ENCODE results near the gene OR2F1.

Gene OR2F1

DNA sequence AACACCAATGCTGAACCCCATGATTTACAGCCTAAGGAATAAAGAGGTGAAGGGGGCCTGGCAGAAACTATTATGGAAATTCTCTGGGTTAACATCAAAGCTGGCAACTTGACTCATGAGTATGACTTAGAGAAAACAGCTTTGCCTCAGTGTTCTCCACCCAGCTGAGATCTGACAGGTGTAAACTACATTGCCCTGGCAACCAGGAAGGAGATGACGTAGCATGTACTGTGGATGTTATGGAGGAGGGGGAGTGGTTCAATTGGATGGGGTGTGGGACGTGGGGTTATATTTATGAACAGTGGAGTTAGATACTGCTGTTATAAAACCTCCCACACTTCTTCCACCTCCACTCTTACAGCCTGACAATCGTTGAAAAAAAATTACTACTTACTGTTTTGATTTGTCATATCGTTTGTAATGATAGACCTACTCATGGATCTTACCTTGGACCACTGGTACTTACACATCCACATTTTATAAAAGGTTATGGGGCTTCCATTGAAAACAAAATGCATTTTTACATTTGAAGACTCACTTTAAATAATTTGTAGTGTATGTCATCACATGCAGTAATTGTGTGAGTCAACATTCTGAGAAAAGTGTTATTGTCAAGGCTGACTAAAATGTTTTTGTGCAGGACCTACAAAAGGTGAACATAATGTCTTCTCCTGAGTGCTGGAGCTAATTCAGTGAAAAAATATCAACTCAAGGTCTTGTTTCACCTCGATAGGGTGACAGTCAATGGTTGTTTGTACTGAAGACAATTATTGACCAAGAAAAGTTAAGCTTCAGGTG lies 6.4 kb downstream of the OR2F1 start:
- Histone ChIP-seq H3K27ac (no peak overlapping the region), H3K9me3 (no peaks in the 10 kb centered on the region), H3K36me3 (no peaks in the 10 kb centered on the region), H3K4me3 (ENCODE audit: low read depth in 1 of 2, low read length in 1 of 2) (no peak overlapping the region), H3K4me1 (ENCODE audit: control insufficient read depth in 1 of 2, insufficient read depth in 1 of 2, low read depth in 1 of 2, low read length in 1 of 2) (no peaks in the 10 kb centered on the region), H3K27me3 (no peaks in the 10 kb centered on the region)
- TF ChIP-seq, protein P1, sequence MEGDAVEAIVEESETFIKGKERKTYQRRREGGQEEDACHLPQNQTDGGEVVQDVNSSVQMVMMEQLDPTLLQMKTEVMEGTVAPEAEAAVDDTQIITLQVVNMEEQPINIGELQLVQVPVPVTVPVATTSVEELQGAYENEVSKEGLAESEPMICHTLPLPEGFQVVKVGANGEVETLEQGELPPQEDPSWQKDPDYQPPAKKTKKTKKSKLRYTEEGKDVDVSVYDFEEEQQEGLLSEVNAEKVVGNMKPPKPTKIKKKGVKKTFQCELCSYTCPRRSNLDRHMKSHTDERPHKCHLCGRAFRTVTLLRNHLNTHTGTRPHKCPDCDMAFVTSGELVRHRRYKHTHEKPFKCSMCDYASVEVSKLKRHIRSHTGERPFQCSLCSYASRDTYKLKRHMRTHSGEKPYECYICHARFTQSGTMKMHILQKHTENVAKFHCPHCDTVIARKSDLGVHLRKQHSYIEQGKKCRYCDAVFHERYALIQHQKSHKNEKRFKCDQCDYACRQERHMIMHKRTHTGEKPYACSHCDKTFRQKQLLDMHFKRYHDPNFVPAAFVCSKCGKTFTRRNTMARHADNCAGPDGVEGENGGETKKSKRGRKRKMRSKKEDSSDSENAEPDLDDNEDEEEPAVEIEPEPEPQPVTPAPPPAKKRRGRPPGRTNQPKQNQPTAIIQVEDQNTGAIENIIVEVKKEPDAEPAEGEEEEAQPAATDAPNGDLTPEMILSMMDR (IDR thresholded peaks at IDR 0.05): no peak

GRCh38 chr7:143965280-143965679 lies 10.6 kb downstream of the OR2F1 start:
- H3K4me1 ChIP-seq (ENCODE audit: control insufficient read depth in 1 of 2, insufficient read depth in 1 of 2, low read depth in 1 of 2, low read length in 1 of 2): no peaks in the 10 kb centered on the region
- no peak overlapping the region for H3K27ac ChIP-seq
- H3K4me3 ChIP-seq (ENCODE audit: low read depth in 1 of 2, low read length in 1 of 2): no peak overlapping the region
- H3K9me3 ChIP-seq: no peaks in the 10 kb centered on the region
- H3K36me3 ChIP-seq: no peaks in the 10 kb centered on the region
- no peaks in the 10 kb centered on the region for H3K27me3 ChIP-seq
- TF ChIP-seq, protein P1 (IDR thresholded peaks at IDR 0.05): no peak

DNA sequence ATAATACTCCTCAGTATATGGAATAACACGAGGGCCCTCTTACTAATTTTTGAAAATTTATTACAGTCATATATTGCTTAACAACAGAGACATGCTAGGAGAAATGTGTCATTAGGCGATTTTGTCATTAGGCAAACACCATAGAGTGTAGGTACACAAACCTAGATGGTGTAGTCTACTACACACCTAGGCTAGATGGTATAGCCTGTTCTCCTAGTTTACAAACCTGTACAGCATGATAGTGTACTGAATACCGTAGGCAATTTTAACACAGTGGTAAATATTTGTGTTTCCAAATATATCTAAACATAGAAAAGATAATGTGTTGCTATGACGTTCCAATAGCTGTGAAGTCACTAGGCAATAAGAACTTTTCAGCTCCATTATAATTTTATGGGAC lies 12.8 kb downstream of the OR2F1 start:
- TF ChIP-seq, protein P1 (IDR thresholded peaks at IDR 0.05): no peak
- Histone ChIP-seq H3K4me3 (ENCODE audit: low read depth in 1 of 2, low read length in 1 of 2) (no peak overlapping the region), H3K27ac (no peak overlapping the region), H3K9me3 (no peaks in the 10 kb centered on the region), H3K36me3 (no peaks in the 10 kb centered on the region), H3K4me1 (ENCODE audit: control insufficient read depth in 1 of 2, insufficient read depth in 1 of 2, low read depth in 1 of 2, low read length in 1 of 2) (no peaks in the 10 kb centered on the region), H3K27me3 (no peaks in the 10 kb centered on the region)

GRCh38 chr7:143973870-143974416 lies 19.3 kb downstream of the OR2F1 start:
- no peaks in the 10 kb centered on the region for H3K4me1 ChIP-seq (ENCODE audit: control insufficient read depth in 1 of 2, insufficient read depth in 1 of 2, low read depth in 1 of 2, low read length in 1 of 2)
- H3K36me3 ChIP-seq: no peaks in the 10 kb centered on the region
- H3K27me3 ChIP-seq: no peaks in the 10 kb centered on the region
- no peak overlapping the region for H3K27ac ChIP-seq
- H3K4me3 ChIP-seq (ENCODE audit: low read depth in 1 of 2, low read length in 1 of 2): no peak overlapping the region
- TF ChIP-seq, protein P1 (IDR thresholded peaks at IDR 0.05): no peak
- H3K9me3 ChIP-seq: no peaks in the 10 kb centered on the region

- Histone ChIP-seq H3K36me3 (no peaks in the 10 kb centered on the region), H3K9me3 (no peaks in the 10 kb centered on the region), H3K4me1 (ENCODE audit: control insufficient read depth in 1 of 2, insufficient read depth in 1 of 2, low read depth in 1 of 2, low read length in 1 of 2) (no peaks in the 10 kb centered on the region), H3K4me3 (ENCODE audit: low read depth in 1 of 2, low read length in 1 of 2) (no peak overlapping the region), H3K27ac (no peak overlapping the region), H3K27me3 (no peaks in the 10 kb centered on the region)
- TF ChIP-seq, protein P1 (IDR thresholded peaks at IDR 0.05): no peak
These were observed 19.8 kb downstream of the OR2F1 start for GRCh38 chr7:143974459-143974858.

All from neutrophil (primary cell).